COLO829 (cell line): ENCODE results near the gene HS6ST1.

ENCODE experiments used
- DNase-seq: peaks from one replicate; pipeline ENCODE4 v3.0.0; 2012; ENCODE audit warnings: low spot score

HS6ST1 gene

DNA sequence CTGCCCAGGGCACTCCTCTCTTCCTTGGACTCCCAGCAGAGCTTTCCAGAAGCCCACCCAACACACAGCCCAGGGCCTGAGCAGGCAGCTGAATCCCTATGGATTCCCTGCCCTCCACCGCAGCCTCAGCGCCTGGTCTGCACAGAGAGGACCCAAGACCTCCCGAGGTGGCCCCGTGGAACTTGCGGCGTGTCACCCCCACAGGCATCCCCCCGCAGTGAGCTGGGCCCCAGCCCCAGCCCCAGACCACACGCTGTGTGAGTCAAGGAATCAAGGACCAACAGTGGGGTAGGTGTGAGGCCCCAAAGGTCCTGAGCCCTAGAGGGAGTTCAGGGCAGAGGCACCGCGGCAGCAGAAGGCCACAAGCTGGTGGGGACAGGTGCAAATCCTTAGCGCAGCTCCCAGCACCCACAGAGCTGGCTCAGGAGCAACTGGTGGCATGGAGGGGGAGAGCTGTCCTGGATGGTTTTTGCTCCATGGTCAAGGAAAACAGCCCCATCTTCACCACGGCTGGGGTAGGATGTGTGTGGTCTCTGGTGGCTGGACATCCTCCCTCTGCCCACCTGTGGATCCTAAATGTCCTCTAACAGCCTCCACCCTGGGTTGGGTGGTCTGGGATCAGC is 8.5 kb downstream of the HS6ST1 start:
- no peak for DNase-seq

DNA sequence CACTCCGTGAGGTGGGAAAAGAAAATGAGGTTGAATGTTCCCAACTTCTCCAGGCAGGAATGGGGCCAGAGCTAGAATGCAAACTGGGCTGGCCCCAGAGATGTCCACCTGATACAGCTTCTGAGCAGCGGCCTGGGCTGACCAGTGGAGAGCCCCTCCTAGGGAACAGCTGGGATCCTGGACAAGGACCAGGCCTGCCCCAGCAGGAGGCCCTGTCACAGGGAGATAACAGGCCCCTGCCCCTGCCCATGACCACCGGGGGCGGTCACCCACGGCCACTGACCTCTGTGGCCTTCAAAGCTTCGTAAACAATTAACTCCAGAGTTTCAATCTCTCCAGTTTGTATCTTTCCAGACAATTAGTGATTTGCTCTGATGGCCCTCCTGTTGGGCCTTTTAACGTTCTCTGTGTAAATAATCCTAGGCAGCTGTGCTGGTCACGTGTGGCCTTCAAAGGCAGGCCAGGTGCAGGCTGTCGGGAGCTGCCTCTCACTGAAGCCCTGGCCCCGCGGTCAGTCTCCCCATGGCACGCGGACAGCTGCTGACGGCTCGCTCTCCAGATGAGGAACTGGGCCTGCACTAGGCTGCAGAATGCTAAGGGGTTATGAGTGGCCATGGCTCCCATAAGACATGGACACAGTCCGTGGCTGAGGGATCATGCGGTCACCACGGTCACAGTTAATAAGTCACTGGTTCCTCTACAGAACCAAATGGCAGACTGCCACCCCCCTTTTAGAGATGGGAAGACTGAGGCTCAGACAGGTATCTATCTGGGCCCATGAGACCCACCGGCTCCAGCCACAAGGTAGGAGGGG is 9.2 kb downstream of the HS6ST1 start:
- no peak for DNase-seq

DNA sequence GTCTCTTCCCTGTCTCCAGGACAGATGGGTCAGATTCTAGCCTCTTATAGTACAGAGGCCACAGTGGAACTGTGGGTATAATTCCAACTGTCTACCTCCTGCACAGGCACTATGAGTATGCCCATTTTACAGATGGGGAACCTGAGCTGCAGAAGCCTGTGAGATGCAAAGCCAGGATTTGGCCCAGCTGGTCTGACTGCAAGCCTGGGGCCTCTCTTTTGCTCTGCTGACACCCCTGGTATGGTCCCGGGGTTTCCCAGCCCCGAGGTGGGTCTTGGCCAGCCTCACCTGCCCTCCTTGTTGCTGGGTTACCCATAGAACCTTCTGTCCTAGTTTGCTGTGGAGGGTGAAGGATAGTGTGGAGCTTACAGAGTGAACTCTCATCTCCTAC is 9.8 kb downstream of the HS6ST1 start:
- no peak for DNase-seq

DNA sequence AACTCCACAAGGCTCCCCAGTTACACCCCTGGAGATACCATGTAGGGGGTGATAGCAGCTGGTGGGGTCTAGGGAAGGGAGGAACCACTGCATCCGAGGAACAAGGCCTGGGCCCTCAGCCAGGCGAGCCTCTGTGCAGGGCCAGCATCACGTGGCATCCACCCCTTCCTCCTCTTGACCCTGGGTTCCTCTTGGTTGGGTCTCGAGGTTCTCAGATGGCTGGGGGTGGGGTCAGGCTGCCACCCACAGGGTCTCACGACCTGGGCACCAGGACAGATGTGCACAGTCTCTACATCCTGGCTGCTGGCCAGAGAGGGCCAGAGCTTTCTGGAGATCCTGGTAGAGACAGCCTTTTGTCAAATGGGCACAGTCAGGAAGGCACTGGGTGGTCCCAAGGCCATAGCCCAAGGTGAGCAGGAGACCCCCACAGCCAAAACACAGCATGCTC is 10.4 kb downstream of the HS6ST1 start:
- DNase-seq: no peak

DNA sequence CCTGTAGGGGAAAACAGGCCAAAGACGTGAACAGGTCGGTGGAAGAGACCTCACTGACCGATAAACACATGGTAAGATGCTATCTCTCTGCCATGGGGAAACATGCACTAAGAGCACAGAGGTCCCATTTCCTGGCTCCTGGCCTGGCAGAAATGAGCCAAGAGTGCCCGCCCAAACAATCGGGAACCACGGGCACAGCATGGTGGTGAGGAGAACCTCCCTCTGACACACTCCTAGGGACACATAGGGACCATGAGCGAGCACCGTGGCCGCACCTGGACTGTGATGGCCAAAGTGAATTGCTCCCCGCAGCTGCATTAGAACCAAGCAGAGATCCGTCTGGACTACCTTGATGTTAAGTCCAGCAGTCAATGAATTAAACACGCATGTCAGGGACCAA is 11.1 kb downstream of the HS6ST1 start:
- no peak for DNase-seq

DNA sequence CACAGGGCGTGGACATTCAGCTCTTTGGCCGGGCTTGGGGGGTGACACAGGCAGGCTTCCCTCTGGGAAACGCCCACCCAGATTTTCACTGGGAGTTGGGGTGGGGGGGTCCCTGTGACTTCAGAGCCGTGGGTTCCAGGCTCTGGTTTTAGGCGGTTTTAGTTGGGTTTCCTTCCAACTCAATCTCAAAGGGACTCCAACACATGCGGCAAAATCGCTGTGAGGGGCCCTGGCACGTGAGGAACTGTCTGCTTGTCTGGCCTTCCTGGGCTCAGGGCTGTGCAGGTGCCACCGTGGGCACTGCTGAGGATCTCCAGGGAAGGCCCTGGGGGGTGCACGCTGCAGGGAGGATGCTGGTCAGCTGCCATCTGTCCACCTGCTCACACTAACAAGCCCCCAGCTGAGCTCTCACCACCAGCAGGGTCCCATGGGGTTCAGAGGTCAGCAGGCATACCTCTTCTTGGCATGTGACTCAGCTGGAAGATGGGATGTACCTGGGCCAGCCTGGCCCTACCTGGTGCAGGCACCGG is 11.7 kb downstream of the HS6ST1 start:
- DNase-seq: no peak

DNA sequence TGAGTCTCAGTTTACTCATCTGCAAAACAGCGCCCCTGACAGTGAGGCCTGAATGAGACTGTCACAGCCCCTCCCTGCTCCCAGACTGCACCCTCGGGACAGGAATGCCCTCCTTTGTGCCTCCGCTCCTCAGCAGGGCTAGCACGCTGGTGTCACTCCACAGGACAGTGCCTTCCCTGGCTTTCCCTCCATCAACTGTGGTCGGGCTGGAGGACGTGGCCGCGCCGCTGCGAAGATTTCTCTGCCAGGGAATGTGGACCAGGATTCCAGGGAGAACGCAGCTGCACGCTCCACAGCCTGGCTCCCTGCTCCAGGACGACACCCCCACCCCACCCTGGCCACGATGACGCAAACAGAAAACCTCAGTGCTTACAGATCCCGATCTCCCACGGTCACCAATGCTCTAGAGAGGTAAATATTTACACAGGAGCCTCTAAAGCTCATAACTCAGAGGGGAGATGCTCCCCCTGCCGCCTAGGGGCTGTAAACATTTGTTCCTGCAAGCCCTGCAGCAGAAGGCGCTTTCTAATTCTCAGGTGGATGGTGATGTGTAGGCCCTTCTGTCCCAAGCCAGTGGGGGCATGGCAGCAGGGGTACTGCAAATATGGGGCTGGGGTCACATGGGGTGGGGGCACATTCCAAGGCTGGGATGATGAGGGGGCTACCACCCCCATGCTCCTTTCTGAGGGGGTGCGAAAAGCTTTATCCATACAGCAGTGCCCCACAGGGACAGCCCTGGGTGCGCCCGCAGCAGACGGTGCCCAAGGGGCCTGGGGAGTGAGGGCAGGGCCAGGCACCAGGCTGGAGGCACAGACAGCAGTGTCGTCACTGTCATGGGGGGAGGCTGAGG is 12.4 kb downstream of the HS6ST1 start:
- no peak for DNase-seq

DNA sequence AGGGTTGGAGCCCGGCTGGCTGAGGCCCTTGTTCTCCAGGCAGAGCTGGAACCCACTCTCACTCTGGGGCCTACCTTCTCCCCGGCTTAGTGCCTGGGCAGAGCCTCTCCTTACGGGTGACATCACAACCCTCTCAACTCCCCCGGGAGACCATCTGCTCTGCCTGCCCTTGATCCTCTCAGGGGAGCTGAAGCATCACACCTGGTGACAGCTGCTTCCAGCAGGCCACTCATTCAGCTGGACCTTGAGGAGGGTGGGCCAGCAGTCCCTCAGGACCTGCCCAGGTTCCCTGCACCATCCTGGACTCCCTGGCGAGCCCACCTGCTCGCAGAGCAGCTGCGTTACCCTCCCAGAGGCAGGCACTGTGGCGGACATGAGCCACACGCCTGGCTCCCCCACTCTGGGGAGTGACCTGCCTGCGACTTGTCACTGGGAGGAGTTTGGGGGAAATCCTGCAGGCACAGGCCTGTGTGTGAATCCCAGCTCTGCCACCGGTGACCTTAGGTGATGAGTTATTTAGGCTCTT is 13.1 kb downstream of the HS6ST1 start:
- DNase-seq: no peak

DNA sequence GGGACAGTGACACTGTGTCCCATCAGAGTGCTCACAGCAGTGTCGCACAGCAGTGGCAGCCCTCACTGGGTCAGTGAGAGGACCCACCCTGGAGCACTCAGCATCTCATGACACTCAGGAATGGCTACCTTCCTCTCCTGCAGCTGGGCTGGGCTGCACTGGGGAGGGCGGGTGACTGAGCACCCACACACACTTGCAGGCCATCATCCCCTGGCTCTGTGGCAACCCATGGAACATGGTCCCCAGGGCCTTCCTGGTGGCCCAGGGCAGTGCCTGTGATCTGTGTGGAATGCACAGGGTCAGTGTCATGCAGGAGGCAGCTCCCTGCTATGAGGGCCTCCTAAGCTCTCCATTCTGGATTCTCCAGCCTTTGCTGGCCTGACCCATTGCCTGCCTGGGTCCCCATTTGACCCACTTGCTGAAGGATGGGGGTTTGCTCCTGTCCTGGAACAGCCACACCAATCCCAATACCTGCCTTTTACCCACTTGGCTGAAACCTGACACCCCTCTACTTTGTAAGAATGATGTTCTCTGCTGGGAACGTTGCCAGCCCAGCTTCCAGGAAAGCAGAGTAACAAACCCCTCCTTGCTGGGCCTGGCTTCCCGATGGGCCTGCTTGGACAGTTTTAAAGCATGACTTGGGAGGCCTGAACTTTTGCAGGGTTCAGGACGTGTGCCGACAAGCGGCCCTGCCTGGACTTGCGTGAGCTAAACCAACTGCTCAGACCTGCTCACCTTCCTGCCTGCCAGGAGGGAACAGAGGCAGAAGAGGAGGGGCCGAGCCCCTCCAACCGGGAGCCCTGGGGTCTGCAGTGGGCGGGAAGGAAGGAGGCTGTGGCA is 13.7 kb downstream of the HS6ST1 start:
- DNase-seq: no peak

DNA sequence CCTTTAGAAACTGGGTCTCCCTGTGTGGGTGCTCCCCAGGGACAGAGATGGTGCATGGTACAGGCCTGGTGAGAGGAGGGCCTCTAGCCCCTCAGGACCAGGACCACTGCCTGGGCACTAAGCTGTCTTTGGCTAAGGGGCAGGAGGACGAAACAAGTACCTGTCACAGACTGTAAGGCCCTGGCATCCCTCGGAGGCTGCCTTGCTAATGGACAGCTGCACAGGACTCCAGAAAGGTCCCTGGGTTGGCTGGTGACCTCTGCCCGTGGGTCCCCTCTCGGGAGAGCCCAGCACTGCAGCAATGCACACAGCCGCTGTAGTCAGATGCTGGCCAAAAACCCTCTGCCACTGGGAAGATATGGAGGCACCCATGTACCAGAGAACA is 14.3 kb downstream of the HS6ST1 start:
- no peak for DNase-seq

DNA sequence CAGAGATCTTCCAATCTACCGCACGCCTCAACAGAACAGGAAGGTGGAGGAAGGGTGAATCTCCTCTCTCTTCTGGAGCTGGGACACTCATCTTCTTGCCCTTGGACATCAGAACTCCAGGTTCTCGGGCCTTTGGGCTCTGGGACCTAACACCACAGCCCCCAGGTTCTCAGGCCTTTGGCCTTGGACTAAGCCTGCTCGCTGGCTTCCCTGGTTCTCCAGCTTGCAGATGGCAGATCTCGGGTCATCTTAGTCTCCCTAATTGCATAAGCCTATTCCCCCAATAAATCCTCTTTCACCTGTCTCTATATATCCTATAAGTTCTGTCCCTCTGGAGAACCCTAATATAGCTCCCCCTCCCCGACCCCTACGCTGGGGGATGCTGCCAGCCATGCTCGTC is 14.8 kb downstream of the HS6ST1 start:
- no peak for DNase-seq

DNA sequence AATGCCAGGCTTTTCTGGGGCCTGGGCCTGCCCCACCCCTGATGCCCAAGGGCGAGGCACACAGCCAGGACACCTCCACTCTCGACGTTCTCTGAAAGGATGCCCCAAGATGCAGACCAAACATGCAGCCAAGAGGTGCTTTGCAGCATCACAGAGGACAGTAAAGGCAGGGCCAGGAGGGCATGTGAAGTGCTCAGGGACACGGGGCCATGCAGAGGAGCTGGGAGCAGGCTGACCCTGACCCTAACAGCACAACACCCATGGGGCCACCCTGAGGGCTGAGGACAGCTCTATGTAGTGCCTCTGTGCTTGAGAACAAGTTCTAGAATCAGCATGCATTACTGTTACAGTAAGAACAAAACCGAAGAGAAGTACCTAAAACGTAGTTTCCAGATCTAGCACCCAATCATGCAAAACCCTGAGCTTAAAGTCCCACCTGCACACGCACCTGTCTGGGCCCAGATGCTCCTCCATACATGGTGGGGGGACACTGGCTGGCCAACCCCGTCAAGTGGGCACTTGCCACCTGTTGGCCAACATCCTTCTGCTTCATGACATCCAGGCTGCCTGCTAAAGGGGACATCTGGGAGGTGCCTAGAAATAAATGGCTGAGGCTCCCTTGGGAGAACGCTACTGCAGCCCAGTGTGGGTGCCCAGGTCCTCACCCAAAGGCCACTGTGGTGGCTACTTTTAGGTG is 15.4 kb downstream of the HS6ST1 start:
- DNase-seq: no peak

DNA sequence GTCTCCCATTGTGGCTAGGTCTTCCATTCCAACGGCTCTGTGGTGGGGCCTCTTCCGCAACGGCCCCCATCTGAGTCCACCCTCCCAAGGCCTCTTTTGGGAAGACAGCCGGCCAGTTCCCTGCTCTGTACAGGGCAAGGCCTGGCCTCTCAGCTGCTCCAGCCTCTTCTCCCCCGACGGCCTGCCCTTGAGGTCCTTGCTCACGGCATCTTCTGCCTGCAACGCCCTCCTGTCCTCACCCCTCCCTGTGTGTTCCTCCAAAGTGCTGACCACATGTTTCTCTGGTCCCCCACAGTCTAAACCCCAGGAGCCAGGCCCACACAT is 16.0 kb downstream of the HS6ST1 start:
- DNase-seq: no peak

DNA sequence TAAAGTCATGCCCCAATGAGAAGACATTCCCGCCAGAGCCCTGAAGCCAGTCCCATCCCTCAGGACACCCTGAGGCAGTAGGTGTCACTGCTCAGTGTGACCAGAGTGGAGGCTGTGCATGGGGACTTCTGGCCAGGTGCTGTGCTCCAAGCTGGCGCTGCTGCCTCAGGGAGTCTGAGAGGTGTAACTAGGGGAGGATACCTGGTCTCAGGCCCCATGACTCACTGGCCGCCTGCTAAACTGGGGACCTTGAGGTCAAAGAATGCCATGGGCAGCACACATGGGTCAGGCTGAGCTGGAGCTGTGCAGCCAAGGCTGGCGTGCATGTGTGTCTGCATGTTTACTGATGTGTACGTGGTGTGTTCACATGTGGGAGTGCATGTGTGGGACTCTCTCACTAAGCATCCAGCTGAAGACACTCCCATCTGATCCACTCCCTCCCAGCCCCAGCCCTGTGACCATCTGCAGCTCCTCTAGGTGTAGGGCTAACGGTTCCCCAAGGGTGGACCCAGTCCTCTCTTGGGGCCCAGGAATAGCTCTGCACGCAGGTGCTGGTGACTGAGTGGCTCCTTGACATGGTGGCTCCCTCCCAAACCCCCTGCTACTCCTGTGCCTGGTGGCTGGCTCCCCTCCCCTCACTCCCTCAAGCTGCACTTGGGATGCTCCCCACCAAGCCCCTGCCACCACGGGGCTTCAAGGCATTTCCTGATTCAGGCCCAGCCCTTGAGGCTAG is 16.5 kb downstream of the HS6ST1 start:
- no peak for DNase-seq

DNA sequence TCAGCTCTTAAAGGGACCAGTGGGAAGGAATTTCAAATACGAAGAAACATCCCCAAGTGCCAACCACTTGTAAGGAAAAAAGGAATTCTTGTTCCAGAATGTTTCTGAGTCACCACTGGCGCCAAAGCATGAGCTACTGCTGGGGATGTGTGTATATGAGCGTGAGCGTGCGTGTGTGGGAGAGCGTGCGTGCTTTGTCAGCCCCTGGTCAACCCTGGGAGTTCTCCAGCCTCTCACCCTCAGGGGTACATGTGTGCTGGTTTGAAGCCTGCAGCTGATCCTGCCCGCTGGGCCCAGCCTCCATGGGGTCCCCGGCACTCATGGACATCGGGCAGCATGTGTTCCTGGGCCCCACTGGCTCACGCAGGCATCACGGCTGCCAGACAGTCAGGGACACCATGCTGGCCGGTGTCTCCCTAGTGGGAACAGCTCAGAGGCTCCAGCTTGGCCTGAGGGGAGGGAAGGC is 17.1 kb downstream of the HS6ST1 start:
- no peak for DNase-seq

DNA sequence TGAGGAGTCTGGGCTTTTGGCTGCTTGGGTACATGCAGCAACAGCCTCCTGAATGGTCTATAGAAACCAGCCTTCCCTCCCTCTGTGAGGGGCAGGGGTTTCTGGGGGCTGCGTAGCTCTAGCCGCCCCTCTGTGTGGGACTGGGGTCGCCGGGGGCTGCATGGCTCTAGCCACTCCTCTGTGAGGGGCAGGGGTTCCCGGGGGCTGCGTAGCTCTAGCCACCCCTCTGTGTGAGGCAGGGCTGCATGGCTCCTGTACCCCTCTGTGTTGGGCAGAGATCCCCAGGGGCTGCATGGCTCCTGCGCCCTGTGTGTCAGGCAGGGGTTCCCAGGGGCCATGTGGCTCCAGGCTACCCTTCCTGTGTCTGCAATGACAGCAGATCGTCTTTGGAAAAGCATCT is 17.6 kb downstream of the HS6ST1 start:
- DNase-seq: no peak

DNA sequence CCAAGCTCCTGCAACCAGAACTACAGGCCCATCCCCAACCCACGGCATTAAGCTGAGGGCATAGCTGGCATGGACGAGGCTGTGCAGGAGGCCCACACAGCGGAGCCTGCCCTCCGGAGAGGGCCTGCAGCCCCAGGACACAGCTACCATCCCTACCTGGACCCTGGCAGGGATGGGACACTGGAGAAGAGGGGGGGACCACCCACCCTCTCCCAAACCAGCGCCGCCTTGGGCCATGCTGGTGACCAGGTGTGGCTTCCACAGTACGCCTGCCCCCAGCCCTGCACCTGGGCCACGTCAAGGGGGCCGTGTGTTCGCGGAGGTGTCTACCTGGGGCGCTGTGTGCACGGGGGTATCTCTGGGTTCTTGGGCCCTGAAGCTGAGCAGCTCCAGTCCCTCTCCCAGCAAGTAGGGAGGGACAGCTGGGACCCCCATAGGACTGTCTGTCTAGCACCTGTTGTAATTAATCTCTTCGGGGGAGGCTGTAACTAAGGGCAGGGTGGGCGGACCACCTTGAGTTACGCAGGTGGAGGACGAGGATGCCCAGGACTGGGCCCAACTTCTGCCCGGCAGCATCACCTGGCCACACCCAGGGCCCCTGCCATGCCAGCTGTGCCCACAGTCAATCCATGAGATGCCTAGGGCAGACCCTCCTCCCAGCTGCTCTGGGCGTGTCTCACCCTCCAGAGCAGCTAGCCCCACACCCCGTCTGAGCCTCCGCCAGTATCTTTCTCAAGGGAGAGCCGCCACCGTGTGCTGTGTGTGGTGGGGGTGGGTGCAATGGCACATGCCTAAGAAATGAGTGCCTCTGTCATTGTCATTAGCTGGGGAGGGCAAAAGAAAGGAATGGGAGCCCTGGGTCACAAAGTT is 18.3 kb downstream of the HS6ST1 start:
- no peak for DNase-seq

DNA sequence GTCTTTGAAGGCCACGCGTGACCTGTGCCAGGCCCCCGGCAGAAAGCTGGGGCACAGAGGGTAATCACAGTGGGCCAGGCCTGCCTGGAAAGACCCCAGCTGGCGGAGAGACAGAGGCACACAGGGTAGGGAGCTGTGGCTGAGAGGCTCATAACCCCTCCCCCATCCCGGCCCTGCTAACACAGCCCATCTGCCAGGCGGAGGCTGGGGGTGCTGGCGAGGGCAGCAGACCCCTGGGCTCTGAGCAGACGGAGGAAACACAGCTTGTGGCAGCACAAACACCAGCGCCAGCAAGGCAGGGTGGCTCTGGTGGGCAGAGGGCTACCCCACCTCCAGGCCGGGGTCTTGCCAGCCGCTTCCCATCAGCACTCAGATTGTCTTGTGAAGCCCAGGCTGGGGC is 19.0 kb downstream of the HS6ST1 start:
- DNase-seq: no peak

DNA sequence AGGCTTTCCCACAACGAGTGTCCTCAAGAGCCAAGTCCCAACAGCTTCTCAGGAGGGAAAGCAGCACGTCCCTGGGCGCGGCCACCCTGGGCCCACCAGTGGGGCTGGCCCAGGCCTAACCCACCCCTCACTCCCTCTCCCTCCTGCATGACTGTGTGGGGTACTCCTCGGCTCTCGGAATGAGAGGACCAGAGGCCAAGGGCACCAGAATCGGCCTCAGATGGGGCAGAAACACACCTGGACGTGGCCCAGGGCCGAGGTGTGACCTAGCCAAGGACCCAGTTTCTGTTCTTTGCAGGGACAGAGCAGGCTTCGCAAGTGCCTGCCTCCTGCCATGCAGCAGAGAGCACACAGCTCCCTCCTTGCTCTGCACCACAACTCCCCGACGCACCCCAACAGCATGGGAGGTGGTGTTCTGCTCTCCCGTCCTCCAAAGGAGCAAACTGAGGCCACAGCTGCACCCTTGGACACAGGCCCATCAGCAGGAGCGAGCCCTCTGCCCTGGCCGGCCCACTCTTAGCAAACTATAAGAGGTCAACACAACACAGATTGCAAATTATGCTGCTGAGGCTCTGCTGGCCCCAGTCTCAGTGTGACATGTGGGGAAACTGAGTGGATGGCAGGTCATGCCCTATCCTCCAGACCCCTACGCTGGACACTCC is 19.7 kb downstream of the HS6ST1 start:
- no peak for DNase-seq
